AG04450 (cell line): Measurements from ENCODE around the gene PTPRD. TPM values are rescaled to one million over a fixed set of nuclear protein-coding genes. Genes with fewer than 3 reads are reported as not detected.
A peak's percentile ranks its signal among the peaks of the same experiment; 100 is the strongest.

Source experiments
- CTCF ChIA-PET: fragments of 300-600, 350-600 bp; formaldehyde crosslinking; extraction: SDS; loops from one replicate; lab custom pipeline; 2022; ENCODE audit warnings: antibody characterized with exemption, inconsistent platforms; lab: Charles Lee
- POLR2A ChIA-PET: fragments of 350-600 bp; formaldehyde crosslinking; extraction: SDS; loops from one replicate; lab custom pipeline; 2021; ENCODE audit warnings: antibody characterized with exemption, inconsistent platforms; lab: Yijun Ruan, JAX
- DNase-seq: peaks from one replicate; pipeline ENCODE4 v3.0.0-alpha.2; 2011; ENCODE audit warnings: low read depth, low spot score
- H3K27ac ChIP-seq: one replicate; pipeline ENCODE4 v1.5.1; 2012; ENCODE audit warnings: low read depth, low read length, control low read depth
- H3K27me3 ChIP-seq: one replicate; pipeline ENCODE4 v1.6.0; 2012; ENCODE audit warnings: low read length; ENCODE audit not compliant: control insufficient read depth, insufficient read depth
- H3K4me3 ChIP-seq: 2 replicates; pipeline ENCODE4 v1.5.1; 2011; ENCODE audit warnings: mild to moderate bottlenecking, low read depth, low read length, control low read depth
- H3K9me3 ChIP-seq: 2 replicates; pipeline ENCODE4 v1.5.1; 2012; ENCODE audit warnings: low read length; ENCODE audit not compliant: control insufficient read depth, insufficient read depth
- polyA plus RNA-seq: library from polyadenylated mRNA; depleted of rRNA; stranded (reverse); fragments of >200 nt; gene quantifications from 2 replicates; pipeline ENCODE4 v1.2.3, GENCODE V29; 2011
- TF ChIP-seq, protein P1 (sequence below): IDR thresholded peaks from 2 replicates; pipeline ENCODE4 v1.5.1; 2011; ENCODE audit warnings: low read depth, low read length, control low read depth, inconsistent platforms

Gene PTPRD
- polyA plus RNA-seq, 1 experiment = 0.19 TPM

GRCh38 chr9:10080012-10080411, 532.8 kb downstream of the PTPRD start:
- DNase-seq = no peak
- H3K9me3 ChIP-seq = no peaks in the 10 kb centered on the region
- no peak overlapping the region for H3K4me3 ChIP-seq
- TF ChIP-seq, protein P1, sequence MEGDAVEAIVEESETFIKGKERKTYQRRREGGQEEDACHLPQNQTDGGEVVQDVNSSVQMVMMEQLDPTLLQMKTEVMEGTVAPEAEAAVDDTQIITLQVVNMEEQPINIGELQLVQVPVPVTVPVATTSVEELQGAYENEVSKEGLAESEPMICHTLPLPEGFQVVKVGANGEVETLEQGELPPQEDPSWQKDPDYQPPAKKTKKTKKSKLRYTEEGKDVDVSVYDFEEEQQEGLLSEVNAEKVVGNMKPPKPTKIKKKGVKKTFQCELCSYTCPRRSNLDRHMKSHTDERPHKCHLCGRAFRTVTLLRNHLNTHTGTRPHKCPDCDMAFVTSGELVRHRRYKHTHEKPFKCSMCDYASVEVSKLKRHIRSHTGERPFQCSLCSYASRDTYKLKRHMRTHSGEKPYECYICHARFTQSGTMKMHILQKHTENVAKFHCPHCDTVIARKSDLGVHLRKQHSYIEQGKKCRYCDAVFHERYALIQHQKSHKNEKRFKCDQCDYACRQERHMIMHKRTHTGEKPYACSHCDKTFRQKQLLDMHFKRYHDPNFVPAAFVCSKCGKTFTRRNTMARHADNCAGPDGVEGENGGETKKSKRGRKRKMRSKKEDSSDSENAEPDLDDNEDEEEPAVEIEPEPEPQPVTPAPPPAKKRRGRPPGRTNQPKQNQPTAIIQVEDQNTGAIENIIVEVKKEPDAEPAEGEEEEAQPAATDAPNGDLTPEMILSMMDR = no peak
- H3K27ac ChIP-seq = no peak overlapping the region
- ChIA-PET CTCF (no interaction called here), POLR2A (no interaction called here)
- H3K27me3 ChIP-seq = no peaks in the 10 kb centered on the region

- CTCF ChIA-PET = no interaction called here
- Histone ChIP-seq H3K27me3 (no peaks in the 10 kb centered on the region), H3K4me3 (no peak overlapping the region), H3K9me3 (no peaks in the 10 kb centered on the region), H3K27ac (no peak overlapping the region)
- no peak for DNase-seq
- TF ChIP-seq, protein P1 = no peak
- POLR2A ChIA-PET = no interaction called here
Measured at GRCh38 chr9:10079284-10079964, 533.4 kb downstream of the PTPRD start.

DNA sequence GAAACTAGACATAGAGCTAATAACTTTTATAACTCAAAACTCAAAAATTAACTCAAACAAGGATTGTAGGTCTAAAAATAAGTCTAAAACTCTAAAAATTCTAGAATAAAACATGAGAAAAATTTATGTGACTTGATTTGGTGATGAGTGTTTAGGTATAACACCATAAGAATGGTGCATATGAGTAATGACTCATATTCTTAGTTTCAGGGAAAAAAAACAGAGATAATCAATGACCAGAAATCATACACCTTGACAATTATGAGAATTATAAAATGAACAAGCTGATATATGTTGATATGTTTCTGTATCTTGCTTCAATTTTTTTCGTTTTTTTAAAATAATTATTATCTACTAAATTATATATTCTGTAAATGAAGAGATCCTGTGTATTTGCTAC, 541.2 kb downstream of the PTPRD start:
- DNase-seq = no peak
- POLR2A ChIA-PET = no interaction called here

GRCh38 chr9:10062629-10063395, 550.0 kb downstream of the PTPRD start:
- Histone ChIP-seq H3K27me3 (no peaks in the 10 kb centered on the region), H3K27ac (no peak overlapping the region), H3K9me3 (no peaks in the 10 kb centered on the region), H3K4me3 (no peak overlapping the region)
- ChIA-PET CTCF (interaction anchor here (1.6 to 7.3 kb wide), 3 partner anchors 170 to 206 kb away, joined by 4 to 52 read pairs (median 5); no protein-coding TSS in a partner anchor), POLR2A (no interaction called here)
- no peak for DNase-seq
- TF ChIP-seq, protein P1 = no peak

More for the DNA sequence above, 541.2 kb downstream of the PTPRD start:
- H3K4me3 ChIP-seq = no peak overlapping the region
- no peak overlapping the region for H3K27ac ChIP-seq
- H3K9me3 ChIP-seq = no peaks in the 10 kb centered on the region
- CTCF ChIA-PET = no interaction called here
- TF ChIP-seq, protein P1 = no peak
- no peaks in the 10 kb centered on the region for H3K27me3 ChIP-seq

DNA sequence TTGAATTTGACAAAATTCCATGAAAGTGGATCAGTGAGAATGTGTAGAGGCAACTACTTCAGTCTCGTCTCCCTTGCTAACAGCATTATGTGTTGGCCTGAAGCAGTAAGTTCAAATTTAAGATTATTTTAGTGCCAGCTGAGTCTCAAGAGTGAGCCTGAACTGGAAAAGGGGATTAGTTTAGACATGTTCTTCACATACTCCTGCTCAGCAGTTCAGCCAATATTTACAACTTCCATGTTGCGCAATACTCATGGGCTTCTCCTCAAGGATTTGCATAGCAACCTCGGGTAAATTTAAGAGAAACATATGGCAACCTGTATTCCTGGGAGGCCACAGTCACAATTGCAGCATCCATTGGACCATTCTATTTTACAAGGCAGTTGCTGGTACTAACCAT, 553.8 kb downstream of the PTPRD start:
- TF ChIP-seq, protein P1 = no peak
- ChIA-PET CTCF (interaction anchor here (0.6 to 7.3 kb wide), 10 partner anchors 10 to 366 kb away, joined by 3 to 52 read pairs (median 6); no protein-coding TSS in a partner anchor), POLR2A (no interaction called here)
- no peaks in the 10 kb centered on the region for H3K9me3 ChIP-seq
- DNase-seq = peak; percentile 13
- no peak overlapping the region for H3K4me3 ChIP-seq
- no peak overlapping the region for H3K27ac ChIP-seq
- H3K27me3 ChIP-seq = no peaks in the 10 kb centered on the region
